OCI-M2 (cell line): Measurements from ENCODE around the gene DEPDC5.

Experiments
- DNase-seq: peaks from one replicate; lab custom pipeline; 2025; ENCODE audit not compliant: unreplicated experiment; lab: John Stamatoyannopoulos, UW

DEPDC5 gene

DNA sequence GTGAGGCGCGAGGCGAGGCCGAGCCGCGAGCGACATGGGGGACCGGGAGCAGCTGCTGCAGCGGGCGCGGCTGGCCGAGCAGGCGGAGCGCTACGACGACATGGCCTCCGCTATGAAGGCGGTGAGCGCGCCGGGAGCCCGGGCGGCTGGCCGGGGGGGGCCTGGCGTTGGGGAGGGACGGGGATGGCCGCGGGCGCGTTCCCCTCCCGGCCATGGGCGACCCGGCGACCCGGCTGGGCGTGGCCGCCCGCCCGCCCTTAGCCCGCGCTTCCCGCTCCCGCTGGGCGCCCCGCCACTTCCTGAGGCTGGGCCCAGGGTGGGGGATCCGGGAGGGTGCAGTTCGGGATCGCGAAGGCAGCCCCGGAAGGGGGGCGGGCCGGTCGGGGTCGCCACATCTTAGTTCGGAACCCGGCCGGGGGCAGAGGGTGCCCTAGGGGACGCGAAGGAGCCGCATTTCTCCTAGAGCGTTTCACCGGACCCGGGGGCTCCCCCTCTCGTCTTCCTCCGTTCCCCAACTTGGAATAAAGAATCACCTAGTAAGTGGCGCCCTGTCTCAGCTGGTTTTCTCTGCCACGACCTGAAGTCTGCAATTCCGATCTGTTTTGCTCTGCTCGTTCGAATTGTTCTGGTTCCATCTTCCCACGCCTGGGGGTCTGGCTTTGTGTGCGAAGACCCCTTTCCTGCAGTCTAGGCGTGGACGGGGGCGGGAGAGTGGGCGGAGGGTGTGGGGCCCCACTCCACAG lies 191.1 kb downstream of the DEPDC5 start:
- DNase-seq: no peak

- no peak for DNase-seq
These were observed 191.6 kb downstream of the DEPDC5 start for GRCh38 chr22:31945443-31945855.

- no peak for DNase-seq
These were observed 192.3 kb downstream of the DEPDC5 start for GRCh38 chr22:31945971-31946680.

DNA sequence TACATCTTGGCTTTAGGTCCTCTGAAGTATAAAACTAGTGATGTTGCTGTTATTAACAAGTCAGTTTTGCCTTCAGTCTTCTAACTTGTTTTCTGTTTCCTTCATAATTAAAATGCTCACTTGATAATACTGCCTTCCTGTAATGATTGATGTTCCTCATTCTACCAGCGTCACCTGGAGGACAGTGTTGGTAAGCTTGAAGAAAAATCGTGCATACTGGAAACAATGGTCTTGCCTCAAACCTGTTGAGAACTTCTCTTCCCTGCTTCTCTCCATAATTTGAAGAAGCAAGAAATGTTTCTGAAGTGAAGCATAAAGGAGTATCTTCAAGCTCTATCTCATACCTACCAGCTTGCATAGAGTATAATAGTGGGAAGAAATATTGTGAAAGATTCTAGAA lies 193.5 kb downstream of the DEPDC5 start:
- no peak for DNase-seq

DNA sequence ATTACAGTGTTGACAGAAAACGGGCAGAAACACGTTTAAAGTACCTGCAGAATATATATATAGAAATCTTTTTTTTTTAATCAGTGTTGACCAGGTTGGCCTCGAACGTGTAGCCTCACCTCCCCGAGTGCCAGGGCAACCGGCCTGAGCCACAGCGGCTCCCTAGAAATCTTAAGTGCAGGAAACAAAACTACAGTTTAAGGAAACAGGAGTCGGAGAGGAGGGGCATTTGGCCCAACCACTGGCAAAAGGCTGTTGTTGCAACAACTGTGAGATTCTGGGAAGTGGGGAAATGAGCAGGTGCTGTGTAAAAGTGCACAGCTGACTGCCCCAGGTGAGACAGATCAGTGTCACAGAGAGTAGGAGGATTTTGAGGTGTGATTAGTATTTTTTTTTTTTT lies 194.2 kb downstream of the DEPDC5 start:
- DNase-seq: no peak

- DNase-seq: no peak
These were observed 196.4 kb downstream of the DEPDC5 start for GRCh38 chr22:31950226-31950625.

- DNase-seq: no peak
These were observed 197.6 kb downstream of the DEPDC5 start for GRCh38 chr22:31951194-31952093.

DNA sequence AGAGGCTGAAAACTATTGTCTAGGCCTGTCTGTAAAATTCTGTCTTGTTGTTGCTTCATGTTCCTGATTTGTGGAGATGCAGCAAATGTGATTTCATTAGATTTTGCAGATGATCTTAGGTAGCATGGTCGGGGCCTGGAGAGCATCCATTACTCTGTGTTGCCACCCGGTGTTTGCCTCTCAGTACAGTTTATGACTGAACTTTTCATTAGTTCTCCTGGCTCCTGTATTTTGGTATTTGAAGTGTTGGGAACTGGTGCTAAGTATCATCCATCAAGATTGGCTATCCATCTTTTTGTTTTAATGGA lies 198.2 kb downstream of the DEPDC5 start:
- DNase-seq: no peak

DNA sequence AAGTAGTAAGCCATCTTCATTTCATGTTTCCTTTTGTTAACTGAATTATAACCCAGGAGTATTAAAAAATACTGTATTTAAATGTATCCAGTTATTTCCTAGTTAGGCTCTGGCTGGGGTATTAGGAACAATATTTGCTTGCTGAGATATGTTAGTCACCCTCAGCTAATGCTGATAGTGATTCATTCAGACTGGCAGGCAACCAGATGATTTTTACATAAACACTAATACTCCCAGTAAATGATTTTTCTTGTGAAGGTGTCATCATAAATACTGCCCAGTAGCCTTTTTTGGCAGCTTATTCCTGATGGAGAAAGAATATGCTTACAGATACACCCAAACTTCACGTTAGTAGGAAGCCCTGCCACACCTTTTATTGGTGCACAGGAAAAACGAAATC lies 198.7 kb downstream of the DEPDC5 start:
- no peak for DNase-seq

- DNase-seq: no peak
These were observed 199.4 kb downstream of the DEPDC5 start for GRCh38 chr22:31953261-31953660.

- no peak for DNase-seq
These were observed 201.0 kb downstream of the DEPDC5 start for GRCh38 chr22:31954535-31955523.

- DNase-seq: no peak
These were observed 202.5 kb downstream of the DEPDC5 start for GRCh38 chr22:31956360-31956759.
